Measurements from ENCODE around the gene CDYL.
"Not testable (repeated sequence)": the region's sequence is repeated elsewhere in the genome, so short reads cannot be mapped to it uniquely, and the experiment has no call there.

Gene CDYL

GRCh38 chr6:4844108-4844507 is 67.9 kb downstream of the CDYL start:
- no peak for DNase-seq (ENCODE audit: low read depth)

GRCh38 chr6:4846387-4846786 is 70.2 kb downstream of the CDYL start:
- no peak for DNase-seq (ENCODE audit: low read depth)

GRCh38 chr6:4848382-4849068 is 72.3 kb downstream of the CDYL start:
- peak; percentile 40 for DNase-seq (ENCODE audit: low read depth)

GRCh38 chr6:4849226-4850022 is 73.2 kb downstream of the CDYL start:
- no peak for DNase-seq (ENCODE audit: low read depth)

- no peak for DNase-seq (ENCODE audit: low read depth)
These were observed 74.8 kb downstream of the CDYL start for GRCh38 chr6:4851035-4851434.

- not testable (repeated sequence) for DNase-seq (ENCODE audit: low read depth)
These were observed 76.0 kb downstream of the CDYL start for GRCh38 chr6:4852186-4852585.

GRCh38 chr6:4852938-4853337 is 76.7 kb downstream of the CDYL start:
- no peak for DNase-seq (ENCODE audit: low read depth)

- DNase-seq (ENCODE audit: low read depth): no peak
These were observed 77.1 kb downstream of the CDYL start for GRCh38 chr6:4853349-4853748.

- DNase-seq (ENCODE audit: low read depth): peak; percentile 22
These were observed 77.7 kb downstream of the CDYL start for GRCh38 chr6:4853782-4854511.

GRCh38 chr6:4856785-4857184 is 80.6 kb downstream of the CDYL start:
- peak; percentile 24 for DNase-seq (ENCODE audit: low read depth)

- DNase-seq (ENCODE audit: low read depth): no peak
These were observed 82.2 kb downstream of the CDYL start for GRCh38 chr6:4858194-4859015.

- DNase-seq (ENCODE audit: low read depth): no peak
These were observed 84.2 kb downstream of the CDYL start for GRCh38 chr6:4860387-4860786.

- no peak for DNase-seq (ENCODE audit: low read depth)
These were observed 85.4 kb downstream of the CDYL start for GRCh38 chr6:4861564-4861963.

GRCh38 chr6:4864519-4864918 is 88.3 kb downstream of the CDYL start:
- DNase-seq (ENCODE audit: low read depth): no peak

- DNase-seq (ENCODE audit: low read depth): peak; percentile 20
These were observed 88.8 kb downstream of the CDYL start for GRCh38 chr6:4865006-4865405.

- peak; percentile 48 for DNase-seq (ENCODE audit: low read depth)
These were observed 94.8 kb downstream of the CDYL start for GRCh38 chr6:4870821-4871494.

GRCh38 chr6:4871825-4872224 is 95.6 kb downstream of the CDYL start:
- DNase-seq (ENCODE audit: low read depth): no peak

GRCh38 chr6:4872841-4873240 is 96.6 kb downstream of the CDYL start:
- no peak for DNase-seq (ENCODE audit: low read depth)

GRCh38 chr6:4873928-4874327 is 97.7 kb downstream of the CDYL start:
- no peak for DNase-seq (ENCODE audit: low read depth)

- no peak for DNase-seq (ENCODE audit: low read depth)
These were observed 103.6 kb downstream of the CDYL start for GRCh38 chr6:4879741-4880275.

- no peak for DNase-seq (ENCODE audit: low read depth)
These were observed 104.2 kb downstream of the CDYL start for GRCh38 chr6:4880363-4880762.

Data from ELR (cell line).